Esophagus muscularis mucosa (tissue), 4 donors: Measurements from ENCODE around the gene SERINC2. TPM values are rescaled to one million over a fixed set of nuclear protein-coding genes. Genes with fewer than 3 reads are reported as not detected.
A peak's percentile ranks its signal among the peaks of the same experiment; 100 is the strongest.

Source experiments
- DNase-seq: peaks from one replicate; pipeline ENCODE4 v3.0.0-alpha.2; 2017; ENCODE audit errors: extremely low spot score
- H3K27ac ChIP-seq, 4 donors: fragments of 200-600 bp; sonication (generic); replicated peaks in 1 of 4; 1 replicate in 3 of 4; 2 replicates in 1 of 4; pipeline ENCODE4 v1.5.1; 2016 to 2019; ENCODE audit warnings: mild to moderate bottlenecking in 1 of 4
- H3K27me3 ChIP-seq, 4 donors: fragments of 200-600 bp; sonication (generic); one replicate each; pipeline versions ENCODE4 v1.5.1 to v1.6.0; 2016 to 2019
- H3K36me3 ChIP-seq, 4 donors: fragments of 200-600 bp; sonication (generic); one replicate each; pipeline ENCODE4 v1.5.1; 2016 to 2019
- H3K4me1 ChIP-seq, 4 donors: fragments of 200-600 bp; sonication (generic); one replicate each; pipeline ENCODE4 v1.5.1; 2016 to 2019
- H3K4me3 ChIP-seq, 4 donors: fragments of 200-600 bp; sonication (generic); 1 replicate in 2 of 4; 2 replicates in 2 of 4; pipeline ENCODE4 v1.5.1; 2016 to 2019; ENCODE audit warnings: mild to moderate bottlenecking in 4 of 4, moderate library complexity in 1 of 4
- H3K9me3 ChIP-seq, 4 donors: fragments of 200-600 bp; sonication (generic); 1 replicate in 3 of 4; 2 replicates in 1 of 4; pipeline ENCODE4 v1.5.1; 2016 to 2019
- EP300 ChIP-seq: sonication (generic); formaldehyde crosslinking; IDR thresholded peaks from one replicate; pipeline ENCODE4 v1.6.1; 2017; ENCODE audit warnings: antibody characterized with exemption
- POLR2A ChIP-seq: fragments of 450-650 bp; IDR thresholded peaks from one replicate; pipeline ENCODE4 v1.6.1; 2017; ENCODE audit warnings: antibody characterized with exemption, moderate library complexity, mild to moderate bottlenecking, low read depth
- POLR2AphosphoS5 ChIP-seq, 2 donors: sonication (generic); formaldehyde crosslinking; IDR thresholded peaks; one replicate each; pipeline ENCODE4 v1.6.1; 2017; ENCODE audit warnings: antibody characterized with exemption in 2 of 2
- WGBS: methylation state at CpG from one replicate; pipeline ENCODE4 v1.1.5; 2018; 5-methylcytosine and 5-hydroxymethylcytosine counted together
- intact Hi-C: fragments of 100-400 bp; cut with DNase I; formaldehyde crosslinking; loops from one replicate; pipeline ENCODE4 v1.15.1; 2023
- total RNA-seq, 4 donors: library from RNA; depleted of rRNA; stranded (reverse); fragments of >200 nt; gene quantifications; one replicate each; pipeline versions ENCODE4 v1.1.0 to v1.2.1, GENCODE V29; 2016
- TF ChIP-seq, protein P1 (sequence below), 3 experiments: fragments of 200-600 bp in 2 of 3; fragments of 450-650 bp in 1 of 3; sonication (generic) in 2 of 3; IDR thresholded peaks; one replicate each; pipeline ENCODE4 v1.5.1; 2017 to 2019; ENCODE audit warnings: antibody characterized with exemption in 3 of 3, mild to moderate bottlenecking in 2 of 3, moderate library complexity in 1 of 3

The SERINC2 gene
- total RNA-seq, 4 donors from 2014 or later, result 1.7 to 4.0 (median 2.8) TPM

DNA sequence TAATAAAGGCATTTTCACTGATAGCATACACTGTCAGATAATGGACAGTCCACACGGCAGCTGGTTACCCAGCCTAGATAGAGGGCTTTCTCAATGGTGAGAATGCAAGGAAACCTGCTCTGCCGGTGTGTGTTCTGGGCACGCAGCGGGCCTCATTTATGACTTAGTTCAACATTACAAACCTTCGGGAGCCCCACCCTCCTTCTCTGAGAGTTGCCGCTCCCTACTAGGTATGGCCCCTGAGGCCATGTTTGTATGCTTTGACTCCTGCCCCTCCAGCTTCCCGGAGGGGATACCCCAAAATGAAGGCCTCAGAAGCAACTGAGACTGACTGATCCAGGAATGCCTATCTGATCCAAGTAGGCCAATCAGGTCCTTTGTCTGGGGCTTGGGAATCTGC is 22.9 kb upstream of the SERINC2 start:
- Histone ChIP-seq H3K4me3 (no peak overlapping the region), H3K36me3 (no peaks in the 10 kb centered on the region), H3K4me1 (peaks cover 8 to 10% (median 9%) of the 10 kb centered on the region in 4 donors), H3K9me3 (no peaks in the 10 kb centered on the region), H3K27ac (no peak overlapping the region), H3K27me3 (peaks cover 0 to 8% (median 0%) of the 10 kb centered on the region in 4 donors)
- TF ChIP-seq, protein P1, sequence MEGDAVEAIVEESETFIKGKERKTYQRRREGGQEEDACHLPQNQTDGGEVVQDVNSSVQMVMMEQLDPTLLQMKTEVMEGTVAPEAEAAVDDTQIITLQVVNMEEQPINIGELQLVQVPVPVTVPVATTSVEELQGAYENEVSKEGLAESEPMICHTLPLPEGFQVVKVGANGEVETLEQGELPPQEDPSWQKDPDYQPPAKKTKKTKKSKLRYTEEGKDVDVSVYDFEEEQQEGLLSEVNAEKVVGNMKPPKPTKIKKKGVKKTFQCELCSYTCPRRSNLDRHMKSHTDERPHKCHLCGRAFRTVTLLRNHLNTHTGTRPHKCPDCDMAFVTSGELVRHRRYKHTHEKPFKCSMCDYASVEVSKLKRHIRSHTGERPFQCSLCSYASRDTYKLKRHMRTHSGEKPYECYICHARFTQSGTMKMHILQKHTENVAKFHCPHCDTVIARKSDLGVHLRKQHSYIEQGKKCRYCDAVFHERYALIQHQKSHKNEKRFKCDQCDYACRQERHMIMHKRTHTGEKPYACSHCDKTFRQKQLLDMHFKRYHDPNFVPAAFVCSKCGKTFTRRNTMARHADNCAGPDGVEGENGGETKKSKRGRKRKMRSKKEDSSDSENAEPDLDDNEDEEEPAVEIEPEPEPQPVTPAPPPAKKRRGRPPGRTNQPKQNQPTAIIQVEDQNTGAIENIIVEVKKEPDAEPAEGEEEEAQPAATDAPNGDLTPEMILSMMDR (IDR thresholded peaks at IDR 0.05), result no peak
- TF ChIP-seq POLR2AphosphoS5 (IDR thresholded peaks at IDR 0.05) (no peak), POLR2A (no peak), EP300 (no peak)
- intact Hi-C loops, result no loop called here
- DNase-seq, result no peak
- 86% methylated on average over 5 of the region's 7 CpGs for WGBS

GRCh38 chr1:31393463-31393862 is 19.6 kb upstream of the SERINC2 start:
- Histone ChIP-seq H3K27ac (no peak overlapping the region), H3K4me3 (no peak overlapping the region), H3K9me3 (no peaks in the 10 kb centered on the region), H3K36me3 (no peaks in the 10 kb centered on the region), H3K27me3 (no peaks in the 10 kb centered on the region), H3K4me1 (peaks cover 8 to 11% (median 11%) of the 10 kb centered on the region in 4 donors)
- DNase-seq, result no peak
- TF ChIP-seq POLR2AphosphoS5 (IDR thresholded peaks at IDR 0.05) (no peak), EP300 (no peak), POLR2A (no peak)
- TF ChIP-seq, protein P1 (IDR thresholded peaks at IDR 0.05), result no peak
- intact Hi-C loops, result no loop called here

- peaks cover 8 to 11% (median 11%) of the 10 kb centered on the region in 4 donors for H3K4me1 ChIP-seq
- H3K27ac ChIP-seq, result no peak overlapping the region
- H3K4me3 ChIP-seq, result peak overlapping the region; percentile 40 to 58 (median 46)
- intact Hi-C loops, result loop anchor here (2.0 to 5.0 kb wide), 2 partner anchors 28 to 153 kb away; no protein-coding TSS in a partner anchor
- no peaks in the 10 kb centered on the region for H3K36me3 ChIP-seq
- TF ChIP-seq EP300 (no peak), POLR2A (no peak), POLR2AphosphoS5 (IDR thresholded peaks at IDR 0.05) (peak in 1 of 2 donors; percentile 34)
- TF ChIP-seq, protein P1 (IDR thresholded peaks at IDR 0.05), result peak; percentile 81 to 87 (median 82)
- no peaks in the 10 kb centered on the region for H3K27me3 ChIP-seq
- DNase-seq, result no peak
- 5% methylated on average over 7 of the region's 36 CpGs for WGBS
- no peaks in the 10 kb centered on the region for H3K9me3 ChIP-seq
Observed at GRCh38 chr1:31394584-31395193, 18.3 kb upstream of the SERINC2 start.

DNA sequence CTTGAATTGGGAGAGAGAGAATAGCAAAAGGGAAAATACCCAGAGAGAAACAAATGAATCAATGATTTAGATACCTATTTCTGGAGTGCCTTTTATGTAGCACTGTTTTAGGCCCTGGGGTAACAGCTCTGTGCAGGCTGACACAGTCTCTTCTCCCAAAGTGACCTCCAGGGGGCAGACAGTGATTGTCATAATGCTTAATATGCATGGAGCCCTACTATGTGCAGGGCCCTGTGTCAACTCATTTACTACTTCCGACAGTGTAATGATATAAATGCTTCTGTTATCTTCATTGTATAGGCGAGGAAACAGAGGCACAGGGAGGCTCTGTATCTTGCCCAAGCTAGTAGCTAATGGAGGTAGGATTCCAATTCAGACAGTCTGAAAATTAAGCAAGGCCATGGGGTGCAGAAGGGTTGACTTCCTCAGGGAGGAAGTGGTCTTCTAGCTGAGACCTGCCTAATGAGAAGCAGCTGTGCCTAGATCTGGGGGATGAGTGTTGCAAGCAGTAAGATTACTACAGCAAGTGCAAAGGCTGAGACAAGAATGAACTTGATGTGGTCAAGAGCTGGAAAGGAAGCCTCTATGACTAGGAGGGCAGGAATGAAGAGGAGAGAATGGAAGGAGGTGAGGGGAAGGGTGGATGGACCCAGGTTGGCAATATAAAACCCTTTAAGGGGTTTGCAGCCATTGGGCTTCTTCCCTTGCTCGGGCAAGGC is 16.2 kb upstream of the SERINC2 start:
- H3K4me1 ChIP-seq, result peaks cover 8 to 11% (median 11%) of the 10 kb centered on the region in 4 donors
- intact Hi-C loops, result loop anchor here (5.0 kb wide), 1 partner anchor 151 kb away; no protein-coding TSS in a partner anchor

More for the DNA sequence above, 16.2 kb upstream of the SERINC2 start:
- Histone ChIP-seq H3K36me3 (no peaks in the 10 kb centered on the region), H3K9me3 (no peaks in the 10 kb centered on the region), H3K27me3 (no peaks in the 10 kb centered on the region), H3K4me3 (no peak overlapping the region), H3K27ac (no peak overlapping the region)
- TF ChIP-seq EP300 (no peak), POLR2A (no peak), POLR2AphosphoS5 (IDR thresholded peaks at IDR 0.05) (no peak)
- TF ChIP-seq, protein P1 (IDR thresholded peaks at IDR 0.05), result no peak
- no peak for DNase-seq
- 97% methylated on average over 3 of the region's 3 CpGs for WGBS
